Activated T-cell treated with anti-CD3 and anti-CD28 coated beads, Interleukin-2, amount 50 U/mL, for 24 hours (primary cell): ENCODE results near the gene ZNF407.

Experiments used
- DNase-seq: peaks from one replicate; pipeline ENCODE4 v3.0.0-alpha.2; 2020
- H3K27ac Mint-ChIP-seq: 2 replicates; pipeline ENCODE4 v1.8.0; 2020; ENCODE audit warnings: mild to moderate bottlenecking, mixed read lengths
- H3K27me3 Mint-ChIP-seq: 2 replicates; pipeline ENCODE4 v1.8.0; 2020; ENCODE audit warnings: mixed read lengths
- H3K36me3 Mint-ChIP-seq: 2 replicates; pipeline ENCODE4 v1.8.0; 2020; ENCODE audit warnings: low read depth, mixed read lengths
- H3K4me1 Mint-ChIP-seq: 2 replicates; pipeline ENCODE4 v1.8.0; 2020; ENCODE audit warnings: low read depth, mixed read lengths
- H3K4me3 Mint-ChIP-seq: 2 replicates; pipeline ENCODE4 v1.8.0; 2020; ENCODE audit warnings: mild to moderate bottlenecking, moderate library complexity, mixed read lengths
- H3K9me3 Mint-ChIP-seq: 2 replicates; pipeline ENCODE4 v1.8.0; 2020; ENCODE audit warnings: mixed read lengths

Gene ZNF407

DNA sequence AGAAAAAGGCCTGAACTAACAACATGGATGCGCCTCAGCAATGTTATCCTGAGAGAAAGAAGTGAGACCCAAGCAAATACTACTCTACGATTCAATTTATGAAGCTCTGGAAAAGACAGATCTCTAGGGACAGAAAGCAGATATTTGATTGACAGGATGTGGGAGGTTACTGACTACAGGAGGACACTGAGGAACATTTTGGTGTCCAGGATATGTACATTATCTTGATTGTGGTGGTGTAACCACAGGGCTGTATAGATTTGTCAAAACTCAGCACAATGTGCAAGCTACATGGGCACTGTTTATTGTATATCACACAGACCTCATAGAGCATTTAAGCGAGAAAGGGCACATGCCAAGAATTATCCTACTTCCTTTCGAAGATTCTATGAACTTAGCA is 391.5 kb downstream of the ZNF407 start:
- Mint-ChIP-seq H3K9me3 (no peaks in the 10 kb centered on the region), H3K4me3 (no peak overlapping the region), H3K4me1 (peaks cover 46% of the 10 kb centered on the region)

GRCh38 chr18:74990563-74991081 is 393.0 kb downstream of the ZNF407 start:
- Mint-ChIP-seq H3K27ac (peak overlapping the region; percentile 78), H3K4me3 (no peak overlapping the region)

More for the DNA sequence above, 391.5 kb downstream of the ZNF407 start:
- no peak overlapping the region for H3K27ac Mint-ChIP-seq
- peaks cover 2% of the 10 kb centered on the region for H3K36me3 Mint-ChIP-seq
- no peaks in the 10 kb centered on the region for H3K27me3 Mint-ChIP-seq
- no peak for DNase-seq

DNA sequence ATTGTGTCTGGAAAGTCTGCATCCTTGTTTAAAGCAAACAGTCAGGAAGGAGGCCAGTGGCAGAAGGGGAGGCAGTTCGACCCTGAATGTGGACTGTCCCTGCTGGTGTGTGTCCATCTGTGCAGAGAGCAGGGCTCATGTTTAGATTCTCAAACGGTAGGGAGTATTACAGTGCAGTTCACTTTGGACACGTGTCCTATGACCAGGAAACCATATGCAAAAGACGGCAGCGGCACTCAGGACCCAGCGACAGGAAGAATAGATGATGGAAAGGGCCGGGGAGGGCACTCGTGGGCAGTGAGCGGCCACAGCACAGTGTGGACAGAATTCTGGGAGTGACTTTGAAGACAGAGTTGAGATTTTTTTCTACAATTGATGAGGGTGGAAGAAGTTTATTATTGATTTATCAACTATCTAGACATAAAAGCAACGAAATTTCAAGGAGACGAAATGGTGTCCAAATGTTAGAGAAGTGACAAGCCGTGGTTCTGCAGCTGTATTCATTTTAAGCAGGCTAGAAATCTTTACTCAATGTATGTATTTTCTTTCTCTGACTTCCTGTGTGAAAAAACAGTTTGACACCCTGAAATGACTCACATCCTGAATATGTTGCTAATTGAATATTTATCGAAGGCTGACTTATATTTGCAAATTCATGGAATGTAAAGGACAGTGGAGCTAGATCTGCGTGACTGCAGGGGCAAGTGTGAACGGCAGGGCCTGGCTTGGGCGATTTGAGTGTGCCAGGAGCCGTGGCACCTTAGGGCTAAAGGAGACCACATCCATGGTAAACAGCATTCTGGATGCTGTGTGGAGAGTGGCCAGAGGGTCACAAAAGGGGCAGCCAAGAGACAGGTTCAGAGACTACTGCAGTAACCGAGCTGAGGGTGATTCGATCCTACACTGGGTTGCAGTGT is 397.1 kb downstream of the ZNF407 start:
- Mint-ChIP-seq H3K4me1 (peaks cover 60% of the 10 kb centered on the region), H3K4me3 (peak overlapping the region; percentile 63), H3K27ac (peak overlapping the region; percentile 89), H3K27me3 (no peaks in the 10 kb centered on the region), H3K9me3 (no peaks in the 10 kb centered on the region), H3K36me3 (peaks cover 13% of the 10 kb centered on the region)
- peak; percentile 45 for DNase-seq

More at GRCh38 chr18:74990563-74991081, 393.0 kb downstream of the ZNF407 start:
- H3K9me3 Mint-ChIP-seq = no peaks in the 10 kb centered on the region
- DNase-seq = no peak
- H3K27me3 Mint-ChIP-seq = no peaks in the 10 kb centered on the region
- H3K36me3 Mint-ChIP-seq = peaks cover 2% of the 10 kb centered on the region
- H3K4me1 Mint-ChIP-seq = peaks cover 61% of the 10 kb centered on the region

- peak overlapping the region; percentile 89 for H3K27ac Mint-ChIP-seq
- peak overlapping the region; percentile 63 for H3K4me3 Mint-ChIP-seq
- DNase-seq = no peak
- H3K4me1 Mint-ChIP-seq = peaks cover 54% of the 10 kb centered on the region
- H3K9me3 Mint-ChIP-seq = no peaks in the 10 kb centered on the region
- peaks cover 13% of the 10 kb centered on the region for H3K36me3 Mint-ChIP-seq
- no peaks in the 10 kb centered on the region for H3K27me3 Mint-ChIP-seq
Observed at GRCh38 chr18:74995419-74995736, 397.7 kb downstream of the ZNF407 start.

DNA sequence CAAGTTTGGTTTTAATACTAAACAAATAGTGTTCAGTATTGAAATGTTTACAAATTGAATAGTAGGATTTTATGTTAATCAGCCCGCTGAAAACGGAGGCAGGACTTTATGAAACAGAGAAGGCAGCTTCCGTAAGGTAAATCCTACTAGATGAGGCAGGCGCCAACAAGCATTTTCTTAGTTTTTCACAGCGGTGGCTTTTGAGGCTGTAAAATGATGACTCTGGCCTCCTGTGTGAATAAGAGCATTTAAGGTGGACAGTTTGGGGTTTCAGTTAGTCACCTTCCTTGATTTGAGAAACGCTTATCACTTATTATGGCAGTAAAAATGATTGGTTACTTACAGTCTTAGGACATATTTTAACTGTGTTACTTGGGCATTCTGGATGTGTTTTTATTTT is 398.4 kb downstream of the ZNF407 start:
- H3K9me3 Mint-ChIP-seq = no peaks in the 10 kb centered on the region
- H3K4me1 Mint-ChIP-seq = peaks cover 47% of the 10 kb centered on the region
- H3K27me3 Mint-ChIP-seq = no peaks in the 10 kb centered on the region
- no peak overlapping the region for H3K4me3 Mint-ChIP-seq
- H3K36me3 Mint-ChIP-seq = peaks cover 13% of the 10 kb centered on the region
- no peak for DNase-seq
- no peak overlapping the region for H3K27ac Mint-ChIP-seq

GRCh38 chr18:74996996-74997395 is 399.3 kb downstream of the ZNF407 start:
- Mint-ChIP-seq H3K27ac (no peak overlapping the region), H3K27me3 (no peaks in the 10 kb centered on the region), H3K9me3 (no peaks in the 10 kb centered on the region), H3K4me3 (no peak overlapping the region), H3K4me1 (peaks cover 40% of the 10 kb centered on the region), H3K36me3 (peaks cover 13% of the 10 kb centered on the region)
- no peak for DNase-seq

- Mint-ChIP-seq H3K36me3 (peaks cover 10% of the 10 kb centered on the region), H3K9me3 (no peaks in the 10 kb centered on the region), H3K27ac (no peak overlapping the region), H3K27me3 (no peaks in the 10 kb centered on the region), H3K4me3 (no peak overlapping the region), H3K4me1 (peaks cover 6% of the 10 kb centered on the region)
- no peak for DNase-seq
Observed at GRCh38 chr18:75000920-75001319, 403.2 kb downstream of the ZNF407 start.

- Mint-ChIP-seq H3K9me3 (no peaks in the 10 kb centered on the region), H3K4me3 (no peak overlapping the region), H3K36me3 (peaks cover 12% of the 10 kb centered on the region), H3K27ac (no peak overlapping the region), H3K4me1 (no peaks in the 10 kb centered on the region), H3K27me3 (no peaks in the 10 kb centered on the region)
- DNase-seq = no peak
Observed at GRCh38 chr18:75003039-75003438, 405.4 kb downstream of the ZNF407 start.

GRCh38 chr18:75003764-75004690 is 406.4 kb downstream of the ZNF407 start:
- no peaks in the 10 kb centered on the region for H3K9me3 Mint-ChIP-seq
- H3K27me3 Mint-ChIP-seq = no peaks in the 10 kb centered on the region
- no peak for DNase-seq
- H3K4me1 Mint-ChIP-seq = no peaks in the 10 kb centered on the region
- peaks cover 14% of the 10 kb centered on the region for H3K36me3 Mint-ChIP-seq
- H3K4me3 Mint-ChIP-seq = no peak overlapping the region
- no peak overlapping the region for H3K27ac Mint-ChIP-seq

DNA sequence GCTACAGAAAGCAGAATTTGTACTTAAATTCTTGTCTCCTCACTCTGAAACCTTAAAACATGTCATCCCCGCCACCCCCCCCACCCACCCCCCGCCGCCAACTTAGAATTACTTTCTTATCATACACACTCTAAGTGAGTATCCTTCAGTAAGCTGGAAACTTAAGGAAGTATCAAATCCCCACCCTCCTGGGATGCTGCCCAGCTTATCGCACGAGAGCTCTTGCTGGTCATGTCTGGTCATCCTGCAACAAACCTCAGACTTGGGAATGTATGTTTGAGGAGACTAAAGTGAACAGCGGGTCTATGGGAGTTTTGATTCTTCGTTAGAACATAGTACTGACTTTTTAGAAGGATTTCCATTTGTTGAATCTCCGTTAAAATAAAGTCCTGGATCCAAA is 408.0 kb downstream of the ZNF407 start:
- H3K9me3 Mint-ChIP-seq = no peaks in the 10 kb centered on the region
- no peaks in the 10 kb centered on the region for H3K27me3 Mint-ChIP-seq
- no peak overlapping the region for H3K27ac Mint-ChIP-seq
- peaks cover 14% of the 10 kb centered on the region for H3K36me3 Mint-ChIP-seq
- no peak overlapping the region for H3K4me3 Mint-ChIP-seq
- no peaks in the 10 kb centered on the region for H3K4me1 Mint-ChIP-seq
- no peak for DNase-seq

DNA sequence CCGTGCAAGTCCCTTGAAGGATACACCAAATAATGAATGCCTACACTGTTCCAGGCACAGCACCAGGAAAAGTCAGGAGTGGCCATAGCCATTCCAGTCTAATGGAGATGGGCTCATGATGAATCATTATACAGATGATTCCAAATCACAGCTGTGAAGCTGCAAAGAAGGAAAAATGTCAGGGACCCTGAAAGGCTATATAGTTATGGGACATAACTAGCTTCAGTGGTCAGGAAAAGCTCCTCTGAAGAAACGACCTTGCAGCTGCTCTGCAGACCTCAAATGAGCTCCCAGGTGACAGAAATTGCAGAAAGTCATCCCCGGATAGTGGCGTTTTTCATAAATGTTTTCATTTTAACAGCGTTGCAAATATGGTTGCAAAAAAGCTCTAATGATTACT is 410.5 kb downstream of the ZNF407 start:
- Mint-ChIP-seq H3K4me3 (no peak overlapping the region), H3K27me3 (no peaks in the 10 kb centered on the region), H3K36me3 (peaks cover 14% of the 10 kb centered on the region), H3K4me1 (no peaks in the 10 kb centered on the region), H3K27ac (no peak overlapping the region), H3K9me3 (no peaks in the 10 kb centered on the region)
- no peak for DNase-seq

DNA sequence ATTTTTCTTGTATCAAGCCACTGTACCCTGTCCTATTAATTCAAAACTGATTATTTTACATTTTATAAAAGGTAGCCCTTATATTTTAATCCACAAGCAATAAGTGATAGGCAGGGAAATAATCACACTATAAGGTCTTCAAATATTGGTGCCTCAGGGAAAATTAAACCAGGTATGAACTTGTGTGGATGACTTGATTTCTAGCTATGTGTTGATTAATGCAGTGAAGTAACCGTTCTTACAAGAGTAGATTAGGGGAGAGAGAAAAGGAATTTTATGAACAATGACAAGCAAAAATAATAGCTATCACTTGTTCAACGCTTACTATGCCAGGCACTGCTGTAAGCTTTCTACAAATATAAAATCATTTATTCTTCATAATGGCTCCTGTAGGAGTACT is 411.6 kb downstream of the ZNF407 start:
- no peak overlapping the region for H3K4me3 Mint-ChIP-seq
- H3K36me3 Mint-ChIP-seq = peaks cover 14% of the 10 kb centered on the region
- H3K27ac Mint-ChIP-seq = no peak overlapping the region
- peaks cover 3% of the 10 kb centered on the region for H3K4me1 Mint-ChIP-seq
- no peak for DNase-seq
- H3K27me3 Mint-ChIP-seq = no peaks in the 10 kb centered on the region
- H3K9me3 Mint-ChIP-seq = no peaks in the 10 kb centered on the region

DNA sequence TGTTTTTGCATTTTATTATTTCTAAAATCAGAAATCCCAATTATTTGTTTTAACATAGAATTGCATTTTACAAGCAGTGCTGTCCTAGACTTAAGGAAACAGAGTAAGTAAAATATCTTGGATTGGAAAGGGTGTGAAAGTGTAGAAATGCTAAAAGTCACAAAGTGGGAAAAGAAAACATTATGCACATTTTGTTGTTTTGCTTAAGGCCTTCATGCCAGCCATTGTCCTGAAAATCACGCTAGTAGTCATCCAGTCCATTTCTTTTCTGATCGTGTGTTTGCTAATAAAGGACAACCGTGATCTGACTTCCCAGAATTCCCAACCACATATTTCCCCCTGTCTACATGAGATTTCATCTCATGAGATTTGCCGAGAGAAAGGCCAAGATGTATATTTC is 412.2 kb downstream of the ZNF407 start:
- H3K9me3 Mint-ChIP-seq = no peaks in the 10 kb centered on the region
- DNase-seq = no peak
- no peak overlapping the region for H3K27ac Mint-ChIP-seq
- peaks cover 14% of the 10 kb centered on the region for H3K36me3 Mint-ChIP-seq
- no peak overlapping the region for H3K4me3 Mint-ChIP-seq
- peaks cover 5% of the 10 kb centered on the region for H3K4me1 Mint-ChIP-seq
- H3K27me3 Mint-ChIP-seq = no peaks in the 10 kb centered on the region

- H3K9me3 Mint-ChIP-seq = no peaks in the 10 kb centered on the region
- no peak overlapping the region for H3K27ac Mint-ChIP-seq
- no peak for DNase-seq
- H3K27me3 Mint-ChIP-seq = no peaks in the 10 kb centered on the region
- H3K4me1 Mint-ChIP-seq = peaks cover 5% of the 10 kb centered on the region
- peaks cover 14% of the 10 kb centered on the region for H3K36me3 Mint-ChIP-seq
- no peak overlapping the region for H3K4me3 Mint-ChIP-seq
Observed at GRCh38 chr18:75010278-75010677, 412.6 kb downstream of the ZNF407 start.
